ENCODE measurements around the gene KRT13. TPM values are rescaled to one million over a fixed set of nuclear protein-coding genes. Genes with fewer than 3 reads are reported as not detected.

KRT13 gene
- total RNA-seq, 1 experiment from 2014 or later, result 606 TPM

GRCh38 chr17:41481036-41481435 lies 24.4 kb downstream of the KRT13 start, which contains the start of gene KRT35:
Gene KRT35, minus strand, starts transcription at chr17:41481151. Its CDS starts 54 bp downstream, at chr17:41481097.
- Histone ChIP-seq H3K36me3 (ENCODE audit: low read depth) (no peaks in the 10 kb centered on the region), H3K79me2 (ENCODE audit: low read depth) (no peaks in the 10 kb centered on the region), H3K9me2 (ENCODE audit: insufficient read depth) (no peaks in the 10 kb centered on the region), H4K20me1 (ENCODE audit: insufficient read depth) (no peaks in the 10 kb centered on the region), H3F3A (ENCODE audit: insufficient read depth, low read depth) (no peaks in the 10 kb centered on the region), H3K9me3 (ENCODE audit: insufficient read depth, low read depth) (no peaks in the 10 kb centered on the region), H3K4me2 (no peak within 1 kb of the TSS), H3K27ac (no peak within 1 kb of the TSS), H3K4me3 (no peak within 1 kb of the TSS), H3K27me3 (ENCODE audit: insufficient read depth, low read depth) (no peaks in the 10 kb centered on the region), H3K4me1 (replicated peaks; ENCODE audit: insufficient read depth) (no peaks in the 10 kb centered on the region), H2AFZ (no peak within 1 kb of the TSS)
- POLR2A ChIA-PET (ENCODE audit: unreplicated experiment), result no interaction called here
- DNase-seq, result no peak
- CTCF ChIA-PET, result no interaction called here
- intact Hi-C loops (cut with micrococcal nuclease; ENCODE audit: unreplicated experiment), result no loop called here
- BruUV-seq (replicated peaks), result no TSS peak
- TF ChIP-seq CTCF (conservative IDR thresholded peaks at IDR 0.05) (no peak), EZH2 (IDR thresholded peaks at IDR 0.05; ENCODE audit: low read depth) (no peak)

GRCh38 chr17:41480581-41480980 lies 24.8 kb downstream of the KRT13 start:
- Histone ChIP-seq H3K27ac (no peak overlapping the region), H3K79me2 (ENCODE audit: low read depth) (no peaks in the 10 kb centered on the region), H3K9me2 (ENCODE audit: insufficient read depth) (no peaks in the 10 kb centered on the region), H3F3A (ENCODE audit: insufficient read depth, low read depth) (no peaks in the 10 kb centered on the region), H3K4me1 (replicated peaks; ENCODE audit: insufficient read depth) (no peaks in the 10 kb centered on the region), H3K36me3 (ENCODE audit: low read depth) (no peaks in the 10 kb centered on the region), H2AFZ (no peak overlapping the region), H4K20me1 (ENCODE audit: insufficient read depth) (no peaks in the 10 kb centered on the region), H3K9me3 (ENCODE audit: insufficient read depth, low read depth) (no peaks in the 10 kb centered on the region), H3K4me3 (no peak overlapping the region), H3K4me2 (no peak overlapping the region), H3K27me3 (ENCODE audit: insufficient read depth, low read depth) (no peaks in the 10 kb centered on the region)
- BruUV-seq (replicated peaks), result no TSS peak
- DNase-seq, result no peak
- ChIA-PET POLR2A (ENCODE audit: unreplicated experiment) (no interaction called here), CTCF (no interaction called here)
- TF ChIP-seq EZH2 (IDR thresholded peaks at IDR 0.05; ENCODE audit: low read depth), result no peak
- TF ChIP-seq CTCF (conservative IDR thresholded peaks at IDR 0.05), result no peak
- intact Hi-C loops (cut with micrococcal nuclease; ENCODE audit: unreplicated experiment), result no loop called here

GRCh38 chr17:41480136-41480535 lies 25.3 kb downstream of the KRT13 start:
- H3K4me2 ChIP-seq, result no peak overlapping the region
- CTCF ChIA-PET, result no interaction called here
- TF ChIP-seq CTCF (conservative IDR thresholded peaks at IDR 0.05) (no peak), EZH2 (IDR thresholded peaks at IDR 0.05; ENCODE audit: low read depth) (no peak)
- H3K36me3 ChIP-seq (ENCODE audit: low read depth), result no peaks in the 10 kb centered on the region
- no peaks in the 10 kb centered on the region for H4K20me1 ChIP-seq (ENCODE audit: insufficient read depth)
- BruUV-seq (replicated peaks), result no TSS peak
- no peak for DNase-seq
- no peaks in the 10 kb centered on the region for H3K27me3 ChIP-seq (ENCODE audit: insufficient read depth, low read depth)
- POLR2A ChIA-PET (ENCODE audit: unreplicated experiment), result no interaction called here
- no peaks in the 10 kb centered on the region for H3K9me2 ChIP-seq (ENCODE audit: insufficient read depth)
- H2AFZ ChIP-seq, result no peak overlapping the region
- no peaks in the 10 kb centered on the region for H3F3A ChIP-seq (ENCODE audit: insufficient read depth, low read depth)
- intact Hi-C loops (cut with micrococcal nuclease; ENCODE audit: unreplicated experiment), result no loop called here
- H3K79me2 ChIP-seq (ENCODE audit: low read depth), result no peaks in the 10 kb centered on the region
- no peak overlapping the region for H3K4me3 ChIP-seq
- no peak overlapping the region for H3K27ac ChIP-seq
- no peaks in the 10 kb centered on the region for H3K4me1 ChIP-seq (replicated peaks; ENCODE audit: insufficient read depth)
- H3K9me3 ChIP-seq (ENCODE audit: insufficient read depth, low read depth), result no peaks in the 10 kb centered on the region
